ENCODE results near the gene NUP62. TPM values are rescaled to one million over a fixed set of nuclear protein-coding genes. Genes with fewer than 3 reads are reported as not detected.
A peak's percentile ranks its signal among the peaks of the same experiment; 100 is the strongest.

The NUP62 gene
- total and polyA plus RNA-seq, 2 of the 4 experiments (the other 2 are of a cell fraction), result 21.3 to 29.7 TPM

DNA sequence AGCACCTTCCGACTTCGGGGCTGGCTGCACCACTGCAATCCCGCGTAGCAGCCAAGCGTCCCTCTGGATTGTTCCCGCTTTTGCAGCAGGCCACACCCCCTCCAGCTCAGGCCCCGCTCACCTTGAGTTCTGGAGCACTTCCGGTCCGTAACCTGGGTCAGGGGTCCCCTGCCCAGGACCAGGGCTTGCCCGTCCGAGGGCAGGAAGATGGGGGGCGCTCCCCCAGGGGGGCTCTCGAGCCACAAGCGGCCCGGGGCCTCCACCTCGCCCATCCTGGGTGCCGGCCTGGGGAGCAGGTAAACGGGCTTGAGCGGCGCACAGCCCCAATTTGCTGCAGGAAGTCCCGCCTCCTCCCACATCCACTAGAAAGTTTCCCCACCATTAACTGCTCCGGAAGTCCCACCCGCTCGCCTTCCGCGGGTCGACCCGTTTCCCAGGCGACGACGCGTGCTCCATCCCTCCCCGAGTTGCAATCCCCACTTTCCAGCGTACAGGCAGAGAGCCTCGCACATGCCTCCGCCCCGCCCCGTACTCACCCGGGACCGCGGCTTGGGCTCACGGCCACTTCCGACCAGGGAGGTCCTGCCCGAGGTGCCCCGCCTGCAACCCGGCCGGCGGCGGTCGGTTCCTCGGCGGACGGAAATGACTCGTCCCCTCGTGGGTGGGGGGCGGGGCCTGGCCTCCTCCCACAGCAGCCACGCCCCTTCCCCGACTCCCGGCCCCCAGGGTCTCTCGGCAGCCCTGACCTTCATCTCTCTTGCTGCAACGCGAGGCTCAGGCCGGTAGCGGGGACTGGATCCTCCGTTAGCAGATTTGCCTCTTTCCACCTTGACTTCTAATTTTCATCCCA is 62.1 kb downstream of the NUP62 start, which contains the start of gene PNKP:
PNKP (minus strand) TSS at position 644 of the 850 bp plus-strand sequence; CDS start at position 272, 372 bp downstream.
- H2BK15ac ChIP-seq (ENCODE audit: low read depth, low read length), result peak within 1 kb of the TSS; percentile 37; the same call in 1 of the 3 replicates
- H3K79me1 ChIP-seq (ENCODE audit: low read depth in 1 of 2, low read length in 2 of 2), result peaks cover 27 to 70% of the 10 kb centered on the region in 2 experiments
- peak within 1 kb of the TSS; percentile 69 for H4K91ac ChIP-seq (ENCODE audit: insufficient read depth, low read depth, low read length)
- POLR2A ChIA-PET (ENCODE audit: unreplicated experiment), result interaction anchor here (0.6 kb wide), 2 partner anchors 12 to 22 kb away, joined by 3 to 7 read pairs; no protein-coding TSS in a partner anchor
- peak within 1 kb of the TSS; percentile 65 for H3K14ac ChIP-seq (replicated peaks; ENCODE audit: low read depth, low read length)
- peaks cover 18% of the 10 kb centered on the region for H4K20me1 ChIP-seq (ENCODE audit: insufficient read depth, low read length)
- peak within 1 kb of the TSS; percentile 96 for H2AFZ ChIP-seq (replicated peaks; ENCODE audit: low read length, poor library complexity)
- H2AK9ac ChIP-seq (replicated peaks; ENCODE audit: low read depth, low read length, poor library complexity), result peak within 1 kb of the TSS; percentile 93
- H2BK20ac ChIP-seq (ENCODE audit: low read depth, low read length), result no peak within 1 kb of the TSS
- peak within 1 kb of the TSS; percentile 87 for H3K4me3 ChIP-seq (ENCODE audit: insufficient read depth, low read depth, low read length)
- H4K8ac ChIP-seq (ENCODE audit: low read depth in 2 of 2, low read length in 2 of 2), result peak within 1 kb of the TSS; percentile 94 to 97
- H3K4me2 ChIP-seq (ENCODE audit: low read depth, low read length), result peak within 1 kb of the TSS; percentile 97
- peak within 1 kb of the TSS; percentile 58 for H2BK120ac ChIP-seq (ENCODE audit: low read depth, low read length)
- ATAC-seq (ENCODE audit: low read depth), result peak; percentile 51
- in situ Hi-C loops (cut with MboI; ENCODE audit: low sequenced_read_pairs) (no loop called here), dilution Hi-C loops (cut with HindIII; ENCODE audit: low sequenced_read_pairs, unreplicated experiment) (no loop called here), intact Hi-C loops (cut with micrococcal nuclease) (no loop called here)
- peak within 1 kb of the TSS; percentile 96 for H3K27ac ChIP-seq (ENCODE audit: insufficient read depth, low read length)
- 0% methylated on average over 42 of the region's 65 CpGs; no CpG with 5 or more reads in 1 of the 2 experiments for WGBS, 2 experiments (ENCODE audit: extremely low coverage in 2 of 2, insufficient read length in 1 of 2)
- DNase-seq, result peak; percentile 85
- H3K4ac ChIP-seq (ENCODE audit: low read depth, low read length), result peak within 1 kb of the TSS; percentile 81
- H3K36me3 ChIP-seq (ENCODE audit: control insufficient read depth, insufficient read depth, low read length), result peaks cover 26% of the 10 kb centered on the region
- H3K18ac ChIP-seq (ENCODE audit: low read depth, low read length), result peak within 1 kb of the TSS; percentile 82
- CTCF ChIA-PET, result no interaction called here
- peak within 1 kb of the TSS; percentile 39; the same call in 1 of the 2 replicates for H3K23ac ChIP-seq (ENCODE audit: low read depth, low read length)
- H3K56ac ChIP-seq (ENCODE audit: extremely low read depth, insufficient read depth, low read length), result peak within 1 kb of the TSS; percentile 73
- peaks cover 7% of the 10 kb centered on the region for H3K4me1 ChIP-seq (ENCODE audit: control insufficient read depth, insufficient read depth, low read length)
- no peaks in the 10 kb centered on the region for H3K9me3 ChIP-seq (ENCODE audit: control insufficient read depth, insufficient read depth, low read length)
- peak within 1 kb of the TSS; percentile 85 for H3K9ac ChIP-seq (ENCODE audit: low read depth, low read length)
- no peaks in the 10 kb centered on the region for H3K27me3 ChIP-seq (ENCODE audit: control insufficient read depth, insufficient read depth, low read length)
- peaks cover 10% of the 10 kb centered on the region for H3K9me1 ChIP-seq (ENCODE audit: insufficient read depth, low read length)
- BruUV-seq (replicated peaks), result no TSS peak
- peak within 1 kb of the TSS; percentile 88 for H2BK5ac ChIP-seq (ENCODE audit: low read depth, low read length, poor library complexity, severe bottlenecking)
- peak within 1 kb of the TSS; percentile 94 for H4K5ac ChIP-seq (ENCODE audit: low read depth, low read length)
- peak within 1 kb of the TSS; percentile 86 for H2AK5ac ChIP-seq (ENCODE audit: low read depth, low read length)
- TF ChIP-seq CEBPB (IDR thresholded peaks at IDR 0.05; ENCODE audit: low read depth, low read length), result peak; percentile 42; the same call in 1 of the 2 replicates
- no peak for TF ChIP-seq MAFK (IDR thresholded peaks at IDR 0.05; ENCODE audit: low read depth, low read length)
- no peak for TF ChIP-seq RAD21 (IDR thresholded peaks at IDR 0.05; ENCODE audit: low read length)
- peak; percentile 95 for TF ChIP-seq MXI1 (IDR thresholded peaks at IDR 0.05; ENCODE audit: borderline replicate concordance, low read depth, low read length)
- TF ChIP-seq RCOR1 (IDR thresholded peaks at IDR 0.05; ENCODE audit: insufficient replicate concordance, low read length), result no peak
- no peak for TF ChIP-seq CTCF (conservative IDR thresholded peaks at IDR 0.05; ENCODE audit: low read depth, low read length)
- no peak for TF ChIP-seq RFX5 (IDR thresholded peaks at IDR 0.05; ENCODE audit: low read depth, low read length)
- peak; percentile 71 for TF ChIP-seq POLR2A (IDR thresholded peaks at IDR 0.05; ENCODE audit: low read depth, low read length)
- TF ChIP-seq FOS (IDR thresholded peaks at IDR 0.05; ENCODE audit: low read depth, low read length), result no peak
- TF ChIP-seq BHLHE40 (IDR thresholded peaks at IDR 0.05; ENCODE audit: low read depth, low read length), result no peak
- no peak; the same call in 1 of the 2 replicates for TF ChIP-seq SMC3 (IDR thresholded peaks at IDR 0.05; ENCODE audit: low read depth, low read length)
- peak; percentile 90 for TF ChIP-seq MAZ (IDR thresholded peaks at IDR 0.05; ENCODE audit: borderline replicate concordance, low read depth, low read length)
- 0 out of 2 replicates have a peak, but pooled peaks have one; percentile 17 for TF ChIP-seq NFE2L2 (IDR thresholded peaks at IDR 0.05; ENCODE audit: low read depth, low read length)
- TF ChIP-seq CHD1 (IDR thresholded peaks at IDR 0.05; ENCODE audit: low read depth, low read length), result no peak
- TF ChIP-seq ELK1 (IDR thresholded peaks at IDR 0.05; ENCODE audit: borderline replicate concordance, low read depth, low read length), result no peak
